H9 (cell line): ENCODE measurements around the gene SRGAP1. TPM values are rescaled to one million over a fixed set of nuclear protein-coding genes. Genes with fewer than 3 reads are reported as not detected.

Experiments used
- DNase-seq: peaks from one replicate; pipeline ENCODE4 v3.0.0-alpha.2; 2017
- H2AFZ ChIP-seq: one replicate; pipeline ENCODE4 v1.6.1; 2013; ENCODE audit warnings: mild to moderate bottlenecking, low read length, control low read depth, moderate library complexity
- H2AK5ac ChIP-seq: 2 replicates; pipeline ENCODE4 v1.6.1; 2013; ENCODE audit warnings: low read length, control low read depth, mixed read lengths; ENCODE audit not compliant: insufficient read length
- H2BK120ac ChIP-seq: one replicate; pipeline ENCODE4 v1.6.1; 2013; ENCODE audit warnings: low read depth, mild to moderate bottlenecking, low read length, control low read depth, inconsistent platforms; ENCODE audit not compliant: poor library complexity, severe bottlenecking
- H2BK12ac ChIP-seq: 2 replicates; pipeline ENCODE4 v1.6.1; 2013; ENCODE audit warnings: low read length, control low read depth, mixed read lengths, low read depth; ENCODE audit not compliant: insufficient read length
- H2BK15ac ChIP-seq: 2 replicates; pipeline ENCODE4 v1.6.1; 2013; ENCODE audit warnings: low read depth, low read length, control low read depth
- H2BK20ac ChIP-seq: one replicate; pipeline ENCODE4 v1.6.1; 2013; ENCODE audit warnings: low read depth, mild to moderate bottlenecking, low read length, control low read depth, inconsistent platforms; ENCODE audit not compliant: poor library complexity, severe bottlenecking
- H2BK5ac ChIP-seq: 2 replicates; pipeline ENCODE4 v1.6.1; 2013; ENCODE audit warnings: low read length, control low read depth, mixed read lengths; ENCODE audit not compliant: insufficient read length
- H3K14ac ChIP-seq: 2 replicates; pipeline ENCODE4 v1.6.1; 2013; ENCODE audit warnings: low read length, control low read depth; ENCODE audit not compliant: insufficient read depth
- H3K18ac ChIP-seq: 2 replicates; pipeline ENCODE4 v1.6.1; 2013; ENCODE audit warnings: low read depth, mild to moderate bottlenecking, mixed read lengths, low read length, control low read depth; ENCODE audit not compliant: insufficient read length
- H3K23ac ChIP-seq: 2 replicates; pipeline ENCODE4 v1.6.1; 2013; ENCODE audit warnings: low read length, control low read depth, mixed read lengths, low read depth; ENCODE audit not compliant: insufficient read length
- H3K23me2 ChIP-seq: 2 replicates; pipeline ENCODE4 v1.6.1; 2013; ENCODE audit warnings: low read depth, mild to moderate bottlenecking, mixed read lengths, low read length, control low read depth; ENCODE audit not compliant: insufficient read length, poor library complexity, severe bottlenecking
- H3K27ac ChIP-seq: 2 replicates; pipeline ENCODE4 v1.5.1; 2013; ENCODE audit warnings: low read length, control low read depth, mixed read lengths, low read depth; ENCODE audit not compliant: insufficient read length
- H3K27me3 ChIP-seq: 2 replicates; pipeline ENCODE4 v1.6.1; 2013; ENCODE audit warnings: low read length, control low read depth, inconsistent platforms; ENCODE audit not compliant: insufficient read depth
- H3K4ac ChIP-seq: 2 replicates; pipeline ENCODE4 v1.6.1; 2013; ENCODE audit warnings: low read depth, mild to moderate bottlenecking, control low read depth, inconsistent platforms, low read length, moderate library complexity
- H3K4me1 ChIP-seq: 2 replicates; pipeline ENCODE4 v1.6.1; 2013; ENCODE audit warnings: low read length, control low read depth, inconsistent platforms; ENCODE audit not compliant: insufficient read depth
- H3K4me2 ChIP-seq: 2 replicates; pipeline ENCODE4 v1.6.1; 2013; ENCODE audit warnings: low read length, control low read depth, mixed read lengths; ENCODE audit not compliant: insufficient read length, insufficient read depth
- H3K56ac ChIP-seq: 2 replicates; pipeline ENCODE4 v1.6.1; 2013; ENCODE audit warnings: low read depth, mild to moderate bottlenecking, mixed read lengths, low read length, control low read depth; ENCODE audit not compliant: insufficient read length
- H3K79me1 ChIP-seq: 2 replicates; pipeline ENCODE4 v1.6.1; 2013; ENCODE audit warnings: low read depth, mild to moderate bottlenecking, moderate library complexity, low read length, control low read depth, inconsistent platforms; ENCODE audit not compliant: insufficient read depth, poor library complexity, severe bottlenecking
- H3K79me2 ChIP-seq: 2 replicates; pipeline ENCODE4 v1.6.1; 2013; ENCODE audit warnings: low read length, control low read depth, inconsistent platforms; ENCODE audit not compliant: insufficient read depth
- H3K9ac ChIP-seq: 2 replicates; pipeline ENCODE4 v1.6.1; 2013; ENCODE audit warnings: low read length, control low read depth, mixed read lengths; ENCODE audit not compliant: insufficient read length; ENCODE audit errors: extremely low read depth
- H3K9me3 ChIP-seq: one replicate; pipeline ENCODE4 v1.6.1; 2013; ENCODE audit warnings: low read depth, low read length, inconsistent platforms; ENCODE audit not compliant: control insufficient read depth
- H3T11ph ChIP-seq: one replicate; pipeline ENCODE4 v1.6.1; 2013; ENCODE audit warnings: mild to moderate bottlenecking, low read length, control low read depth, inconsistent platforms
- H4K20me1 ChIP-seq: one replicate; pipeline ENCODE4 v1.6.1; 2013; ENCODE audit not compliant: control insufficient read depth, insufficient read length, insufficient read depth
- H4K5ac ChIP-seq: 2 replicates; pipeline ENCODE4 v1.6.1; 2013; ENCODE audit warnings: low read depth, mild to moderate bottlenecking, mixed read lengths, low read length, control low read depth; ENCODE audit not compliant: insufficient read length
- H4K8ac ChIP-seq: replicated peaks from 2 replicates; pipeline ENCODE4 v1.6.1; 2013; ENCODE audit warnings: low read length, control low read depth, mixed read lengths, low read depth; ENCODE audit not compliant: insufficient read length
- H4K91ac ChIP-seq: 2 replicates; pipeline ENCODE4 v1.6.1; 2013; ENCODE audit warnings: low read depth, mild to moderate bottlenecking, moderate library complexity, mixed read lengths, low read length, control low read depth; ENCODE audit not compliant: insufficient read length
- H3K27ac Mint-ChIP-seq, 3 experiments: 2 replicates in 2 of 3; 3 replicates in 1 of 3; pipeline ENCODE4 v1.8.0; 2020 to 2021; ENCODE audit warnings: mixed read lengths in 3 of 3, mild to moderate bottlenecking in 1 of 3, moderate library complexity in 1 of 3
- H3K27me3 Mint-ChIP-seq: 2 replicates; pipeline ENCODE4 v1.8.0; 2021; ENCODE audit warnings: low read depth, mild to moderate bottlenecking, moderate library complexity, mixed read lengths
- H3K36me3 Mint-ChIP-seq, 3 experiments: 2 replicates in 2 of 3; 3 replicates in 1 of 3; pipeline ENCODE4 v1.8.0; 2020 to 2021; ENCODE audit warnings: low read depth in 3 of 3, mixed read lengths in 3 of 3; ENCODE audit not compliant: insufficient read depth in 1 of 3
- H3K4me1 Mint-ChIP-seq, 2 experiments: 2 replicates each; pipeline ENCODE4 v1.8.0; 2020; ENCODE audit warnings: mixed read lengths in 2 of 2
- H3K4me3 Mint-ChIP-seq, 2 experiments: 2 replicates in 1 of 2; 3 replicates in 1 of 2; pipeline ENCODE4 v1.8.0; 2020 to 2021; ENCODE audit warnings: mild to moderate bottlenecking in 2 of 2, mixed read lengths in 2 of 2, moderate library complexity in 1 of 2
- H3K9me3 Mint-ChIP-seq, 2 experiments: 2 replicates in 1 of 2; 3 replicates in 1 of 2; pipeline ENCODE4 v1.8.0; 2020; ENCODE audit warnings: mild to moderate bottlenecking in 2 of 2, mixed read lengths in 2 of 2, moderate library complexity in 1 of 2
- WGBS: extraction: QIAGEN DNeasy Blood & Tissue Kit; methylation state at CpG from one replicate; pipeline ENCODE4 v1.1.7; 2013; ENCODE audit warnings: missing lambda C conversion rate, low lambda C conversion rate, mixed read lengths; ENCODE audit not compliant: insufficient read length; ENCODE audit errors: extremely low coverage; 5-methylcytosine and 5-hydroxymethylcytosine counted together
- total RNA-seq: library from RNA; stranded (reverse); gene quantifications from 2 replicates; pipeline ENCODE4 v1.2.1, GENCODE V29; 2021
- TF ChIP-seq, protein P1 (sequence below): fragments of 200-600 bp; sonication (generic); conservative IDR thresholded peaks from 3 replicates; pipeline ENCODE4 v1.8.0; 2021; ENCODE audit warnings: antibody characterized with exemption, mild to moderate bottlenecking

Gene SRGAP1
- total RNA-seq, 1 experiment from 2014 or later: 4.8 TPM

DNA sequence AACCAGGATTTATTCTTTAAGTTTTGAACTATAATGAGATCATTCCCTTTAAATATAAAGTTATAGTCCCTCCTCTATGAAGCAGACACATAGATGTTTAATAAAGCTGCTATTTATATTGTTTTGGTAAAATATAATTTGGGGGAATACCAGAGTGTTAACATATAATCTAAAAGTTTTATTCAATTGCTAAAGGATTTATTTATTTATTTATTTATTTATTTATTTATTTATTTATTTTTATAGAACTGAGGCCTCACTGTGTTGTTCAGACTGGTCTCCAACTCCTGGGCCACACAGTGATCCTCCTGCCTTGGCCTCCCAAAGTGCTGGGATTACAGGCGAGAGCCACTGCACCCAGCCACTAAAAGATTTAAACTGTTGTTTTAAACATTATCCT, 278.9 kb downstream of the SRGAP1 start:
- Histone ChIP-seq H2AFZ (no peak overlapping the region), H4K8ac (no peak overlapping the region), H2BK20ac (no peak overlapping the region), H3K79me2 (no peaks in the 10 kb centered on the region), H3K4me2 (no peak overlapping the region), H3K27ac (no peak overlapping the region), H3K56ac (no peak overlapping the region), H3K23me2 (no peaks in the 10 kb centered on the region), H4K5ac (no peak overlapping the region), H3K27me3 (no peaks in the 10 kb centered on the region), H3K79me1 (no peaks in the 10 kb centered on the region), H3K18ac (no peak overlapping the region), H3K9ac (no peak overlapping the region), H3K4me1 (no peaks in the 10 kb centered on the region), H3K4ac (no peak overlapping the region), H3K14ac (no peak overlapping the region), H2BK12ac (no peak overlapping the region), H3K9me3 (no peaks in the 10 kb centered on the region), H2BK5ac (no peak overlapping the region), H4K91ac (no peak overlapping the region), H4K20me1 (no peaks in the 10 kb centered on the region), H3K23ac (no peak overlapping the region), H2AK5ac (no peak overlapping the region), H2BK15ac (no peak overlapping the region), H2BK120ac (no peak overlapping the region), H3T11ph (no peak overlapping the region)
- H3K4me1 Mint-ChIP-seq: no peaks in the 10 kb centered on the region
- no peak for DNase-seq
- H3K36me3 Mint-ChIP-seq: no peaks in the 10 kb centered on the region; a peak in 2 of 7 replicates
- no peaks in the 10 kb centered on the region for H3K27me3 Mint-ChIP-seq
- no CpG with 5 or more reads among the region's 1 CpG for WGBS
- H3K9me3 Mint-ChIP-seq: no peaks in the 10 kb centered on the region
- TF ChIP-seq, protein P1, sequence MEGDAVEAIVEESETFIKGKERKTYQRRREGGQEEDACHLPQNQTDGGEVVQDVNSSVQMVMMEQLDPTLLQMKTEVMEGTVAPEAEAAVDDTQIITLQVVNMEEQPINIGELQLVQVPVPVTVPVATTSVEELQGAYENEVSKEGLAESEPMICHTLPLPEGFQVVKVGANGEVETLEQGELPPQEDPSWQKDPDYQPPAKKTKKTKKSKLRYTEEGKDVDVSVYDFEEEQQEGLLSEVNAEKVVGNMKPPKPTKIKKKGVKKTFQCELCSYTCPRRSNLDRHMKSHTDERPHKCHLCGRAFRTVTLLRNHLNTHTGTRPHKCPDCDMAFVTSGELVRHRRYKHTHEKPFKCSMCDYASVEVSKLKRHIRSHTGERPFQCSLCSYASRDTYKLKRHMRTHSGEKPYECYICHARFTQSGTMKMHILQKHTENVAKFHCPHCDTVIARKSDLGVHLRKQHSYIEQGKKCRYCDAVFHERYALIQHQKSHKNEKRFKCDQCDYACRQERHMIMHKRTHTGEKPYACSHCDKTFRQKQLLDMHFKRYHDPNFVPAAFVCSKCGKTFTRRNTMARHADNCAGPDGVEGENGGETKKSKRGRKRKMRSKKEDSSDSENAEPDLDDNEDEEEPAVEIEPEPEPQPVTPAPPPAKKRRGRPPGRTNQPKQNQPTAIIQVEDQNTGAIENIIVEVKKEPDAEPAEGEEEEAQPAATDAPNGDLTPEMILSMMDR: no peak
- no peak overlapping the region for H3K4me3 Mint-ChIP-seq
- H3K27ac Mint-ChIP-seq: no peak overlapping the region
